ENCODE measurements around the gene IKZF2.
A peak's percentile ranks its signal among the peaks of the same experiment; 100 is the strongest.
"Not testable (repeated sequence)": the region's sequence is repeated elsewhere in the genome, so short reads cannot be mapped to it uniquely, and the experiment has no call there.

IKZF2 gene

DNA sequence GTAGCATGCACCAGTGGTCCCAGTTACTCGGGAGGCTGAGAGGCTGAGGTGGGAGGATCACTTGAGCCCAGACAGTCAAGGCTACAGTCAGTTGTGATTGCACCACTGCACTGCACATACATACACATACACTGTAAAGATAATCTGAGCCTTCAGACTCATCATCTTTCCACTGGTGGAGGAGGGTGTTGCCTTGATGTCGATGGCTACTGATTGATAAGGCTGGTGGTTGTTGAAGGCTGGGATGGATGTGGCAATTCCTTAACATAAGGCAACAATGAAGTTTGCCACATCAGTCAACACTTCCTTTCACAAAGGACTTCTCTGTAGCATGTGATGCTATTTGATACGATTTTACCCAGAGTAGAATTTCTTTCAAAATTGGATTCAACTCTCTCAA is 118.8 kb downstream of the IKZF2 start:
- DNase-seq = no peak

DNA sequence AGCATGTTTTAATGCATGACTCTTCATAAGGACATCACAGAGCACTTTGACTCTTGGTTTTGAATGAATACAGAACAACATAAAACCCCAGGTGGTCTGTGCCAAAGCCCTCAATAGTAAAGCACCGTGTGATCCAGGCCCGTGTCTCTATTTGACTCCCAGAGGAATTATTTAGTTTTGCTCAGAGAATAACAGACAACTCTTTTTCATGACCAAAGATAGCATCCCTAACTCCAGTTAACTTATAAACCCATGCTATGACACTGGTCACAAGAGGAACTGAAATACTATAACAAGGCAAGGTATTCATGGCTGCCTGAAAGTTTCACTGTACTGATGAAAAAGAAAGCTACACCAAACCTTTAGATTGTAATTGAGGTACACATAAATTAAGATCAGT is 128.4 kb downstream of the IKZF2 start:
- DNase-seq = no peak

DNA sequence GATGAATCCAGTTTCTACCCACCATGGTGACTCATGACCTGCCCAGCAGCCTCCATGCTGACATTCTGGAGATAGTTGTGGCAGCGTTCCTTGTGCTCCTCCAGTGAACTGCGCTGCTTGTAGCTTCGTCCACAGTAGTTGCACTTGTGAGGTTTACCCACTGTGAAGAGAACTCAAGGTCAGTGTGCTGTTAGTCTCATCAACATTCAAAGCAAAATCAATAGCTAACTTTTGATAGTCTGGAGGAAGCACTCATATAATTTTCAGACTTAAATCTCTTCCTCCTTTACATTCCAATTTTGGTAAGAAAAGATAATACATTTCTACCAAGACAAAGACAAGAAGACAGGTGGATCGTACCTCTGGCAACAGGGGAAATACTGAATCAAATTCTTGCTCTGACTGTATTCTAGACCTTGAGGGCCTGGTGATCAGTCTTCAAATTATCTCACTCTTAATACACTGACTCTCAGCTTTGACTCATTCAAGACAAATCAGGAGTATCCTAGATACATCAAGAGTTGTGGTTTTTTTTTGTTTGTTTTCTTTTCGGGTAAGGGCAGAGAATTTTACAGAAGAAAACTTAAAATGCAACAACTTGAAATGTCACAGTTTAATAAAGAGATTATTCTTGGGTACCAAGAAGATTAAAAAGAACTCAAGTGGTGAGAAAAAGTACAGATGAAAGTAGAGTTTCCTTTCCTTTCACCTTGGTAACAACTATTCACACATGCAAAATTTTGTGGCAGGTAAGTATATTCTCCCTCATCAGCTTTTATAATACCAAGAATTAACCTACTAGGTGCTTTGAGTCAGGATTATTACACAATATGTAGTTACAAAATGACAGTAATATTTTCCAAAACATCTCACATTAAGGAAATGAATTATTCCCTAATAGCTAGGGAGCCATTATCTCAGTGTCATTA is 129.2 kb downstream of the IKZF2 start:
- DNase-seq = no peak

DNA sequence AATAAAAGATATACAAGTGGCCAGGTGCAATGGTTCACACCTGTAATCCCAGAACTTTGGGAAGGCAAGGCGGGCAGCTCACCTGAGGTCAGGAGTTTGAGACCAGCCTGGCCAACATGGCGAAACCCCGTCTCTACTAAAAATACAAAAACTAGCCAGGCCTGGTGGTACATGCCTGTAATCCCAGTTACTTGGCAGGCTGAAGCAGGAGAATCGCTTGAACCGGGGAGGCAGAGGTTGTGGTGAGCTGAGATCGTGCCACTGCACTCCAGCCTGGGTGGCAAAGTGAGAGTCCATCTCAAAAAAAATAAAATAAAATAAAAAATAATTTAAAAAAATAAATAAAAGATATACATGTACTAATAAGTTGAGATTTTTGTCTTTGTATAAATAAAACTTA is 130.5 kb downstream of the IKZF2 start:
- not testable (repeated sequence) for DNase-seq

DNA sequence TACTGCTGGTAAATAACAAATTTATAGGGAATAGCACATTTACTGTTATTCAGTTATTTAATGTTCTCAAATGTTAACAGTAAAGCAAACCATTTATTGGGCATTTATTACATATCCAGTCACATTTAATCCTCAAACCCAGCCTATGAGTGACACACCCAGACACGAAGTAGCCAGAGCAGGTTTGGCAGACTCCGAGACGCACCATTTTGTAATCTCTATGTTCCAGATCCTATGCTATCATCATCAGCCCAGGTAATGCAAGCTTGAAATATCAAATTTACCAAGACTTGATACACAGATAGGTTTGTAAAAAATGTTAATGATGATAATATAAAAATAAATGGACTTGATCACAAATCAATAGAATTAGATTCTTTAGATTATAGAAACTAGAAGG is 131.1 kb downstream of the IKZF2 start:
- no peak for DNase-seq

DNA sequence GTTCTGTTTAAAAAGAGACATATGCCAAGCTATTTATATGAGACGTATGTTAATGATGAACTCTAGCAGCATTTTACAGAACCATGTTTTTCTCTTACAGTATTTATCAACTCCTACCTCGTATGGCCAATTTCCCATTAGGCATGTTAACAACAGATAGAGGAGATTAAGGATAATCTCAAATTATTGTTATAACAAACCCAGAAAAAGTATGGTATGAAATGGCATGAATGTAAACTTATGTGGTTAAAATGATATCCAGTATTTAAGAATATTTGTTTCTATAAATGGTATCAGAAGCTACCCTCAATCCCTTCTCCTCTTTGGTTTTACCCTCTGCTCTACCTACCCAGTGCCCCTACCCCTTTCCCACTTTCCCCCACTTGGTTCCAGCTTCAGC is 132.0 kb downstream of the IKZF2 start:
- no peak for DNase-seq

DNA sequence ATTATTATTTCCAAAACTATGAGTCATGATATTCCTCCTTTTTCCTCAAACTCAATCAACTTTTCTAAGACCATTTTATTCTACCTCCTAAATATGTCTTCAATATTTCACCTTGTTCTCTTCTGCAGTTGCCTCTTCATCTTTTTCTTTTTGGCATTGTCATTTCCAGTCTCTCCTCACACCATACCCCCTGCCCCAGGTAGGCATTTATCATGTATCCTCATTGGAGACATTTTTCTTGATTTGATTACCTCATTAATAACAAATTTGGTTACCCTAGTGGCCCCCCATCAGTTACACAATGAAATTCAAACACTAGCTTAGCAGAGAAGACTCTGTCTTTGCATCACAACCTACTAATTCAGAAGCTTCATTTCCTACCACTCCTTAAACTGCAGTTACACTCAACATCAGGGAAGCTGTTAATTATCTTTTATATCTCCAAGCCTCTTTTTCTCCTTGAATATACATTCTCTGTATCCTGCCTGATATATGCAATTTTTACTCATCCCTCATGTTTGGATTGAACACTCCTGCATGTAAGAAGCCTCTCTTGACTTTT is 133.0 kb downstream of the IKZF2 start:
- DNase-seq = no peak

DNA sequence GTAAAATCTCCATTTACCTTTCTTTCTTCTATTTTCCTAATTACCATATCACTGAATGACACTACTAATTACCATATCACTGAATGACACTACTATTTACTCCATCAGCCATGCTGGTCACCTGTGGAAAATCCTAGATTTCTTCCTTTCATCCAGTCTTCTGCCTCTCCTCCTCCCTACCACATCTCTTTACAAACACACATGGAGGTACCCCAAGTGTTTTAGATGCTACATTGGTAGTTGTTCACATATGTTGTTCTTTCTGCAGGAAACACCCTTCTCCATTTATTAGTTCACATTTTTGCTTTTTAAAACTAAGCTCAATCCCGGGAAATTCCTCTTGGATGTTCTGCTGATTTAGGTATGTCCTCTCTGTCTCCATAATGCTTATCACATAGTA is 134.0 kb downstream of the IKZF2 start:
- DNase-seq = no peak

DNA sequence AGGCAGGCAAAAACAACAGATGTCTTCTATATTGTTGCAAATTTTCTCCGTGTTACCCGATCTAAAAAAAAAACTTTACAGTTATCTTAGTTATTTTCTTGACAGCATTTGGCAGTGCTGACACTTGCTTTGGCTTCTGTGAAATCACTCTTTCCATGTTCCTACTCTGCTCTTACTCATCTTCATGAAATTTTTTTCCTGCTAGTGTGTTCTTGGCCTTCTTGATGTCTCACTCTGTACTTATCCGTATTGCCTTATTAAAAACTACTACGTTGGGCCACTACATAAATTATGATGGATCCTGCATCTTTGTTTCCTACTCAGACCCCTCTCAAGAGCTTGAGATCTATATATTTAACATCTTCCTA is 134.4 kb downstream of the IKZF2 start:
- DNase-seq = no peak

DNA sequence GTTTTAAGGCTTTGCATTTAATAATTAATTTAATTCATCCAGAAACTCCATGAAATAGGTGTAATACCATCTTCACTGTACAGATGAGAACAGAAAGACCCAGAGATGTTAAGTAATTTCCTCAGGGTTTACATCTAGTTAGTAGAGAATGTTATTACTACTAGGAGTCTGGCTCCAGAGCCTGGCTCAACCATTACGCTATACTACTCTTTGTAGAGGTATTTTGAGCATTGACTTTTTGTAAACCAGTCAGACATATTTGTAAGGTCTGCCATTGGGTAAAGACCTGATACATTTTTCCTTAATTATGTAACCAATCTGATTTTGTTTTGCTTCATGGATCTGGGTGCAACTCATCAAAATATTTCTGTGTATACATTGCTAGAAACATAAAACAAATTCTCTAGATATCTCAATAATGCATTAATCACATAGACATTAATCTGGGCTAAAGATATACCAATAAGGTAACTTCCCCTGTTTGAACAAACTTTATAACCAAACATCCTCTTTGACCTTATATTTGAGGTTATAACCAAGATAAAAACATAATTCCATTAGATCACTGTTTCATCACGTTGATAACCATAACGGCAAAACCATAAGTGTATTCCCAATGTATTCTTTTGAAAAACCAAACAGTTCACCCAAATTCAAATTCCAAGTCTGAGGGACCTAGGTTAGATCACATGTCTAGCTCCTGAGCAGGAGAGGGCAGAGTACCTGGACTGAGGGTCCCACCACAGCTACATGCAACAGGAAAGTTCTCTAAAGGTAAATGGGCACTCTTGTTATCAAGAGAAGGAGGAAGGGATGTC is 135.0 kb downstream of the IKZF2 start:
- DNase-seq = no peak

DNA sequence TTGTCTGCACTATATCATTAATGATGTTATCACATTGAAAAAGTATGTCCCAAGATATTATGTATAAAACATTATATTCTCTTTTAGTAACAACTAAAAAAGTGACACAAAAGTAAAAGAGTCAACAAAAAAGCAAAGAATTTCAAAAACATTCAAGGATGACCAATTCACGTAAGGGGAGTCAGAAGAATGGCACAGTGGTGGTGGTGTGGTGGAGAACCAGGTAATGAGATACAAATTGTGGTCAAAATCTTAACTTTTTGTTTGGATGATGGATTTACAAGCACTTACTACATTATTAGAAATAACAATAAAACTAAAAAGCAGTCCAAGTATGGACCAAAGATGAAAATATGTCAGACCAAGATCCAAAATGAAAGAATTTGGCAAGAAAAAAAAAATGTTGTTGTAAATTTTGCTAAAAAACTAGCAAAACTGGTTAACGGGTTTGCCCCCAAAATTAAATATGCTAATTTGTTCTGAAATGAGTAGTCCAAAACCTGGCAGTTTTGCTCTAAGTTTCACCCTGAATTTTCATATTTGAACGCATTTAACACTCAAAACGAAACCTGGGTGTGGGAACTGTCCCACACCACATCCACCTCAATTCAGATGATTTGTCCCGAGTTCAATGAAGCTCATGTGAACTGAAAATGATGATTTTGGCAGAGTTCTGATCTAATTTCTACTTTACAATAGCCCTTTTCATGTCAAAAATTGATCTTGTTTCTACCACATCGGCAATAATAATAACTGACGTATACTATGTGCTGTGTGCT is 135.8 kb downstream of the IKZF2 start:
- DNase-seq = no peak

DNA sequence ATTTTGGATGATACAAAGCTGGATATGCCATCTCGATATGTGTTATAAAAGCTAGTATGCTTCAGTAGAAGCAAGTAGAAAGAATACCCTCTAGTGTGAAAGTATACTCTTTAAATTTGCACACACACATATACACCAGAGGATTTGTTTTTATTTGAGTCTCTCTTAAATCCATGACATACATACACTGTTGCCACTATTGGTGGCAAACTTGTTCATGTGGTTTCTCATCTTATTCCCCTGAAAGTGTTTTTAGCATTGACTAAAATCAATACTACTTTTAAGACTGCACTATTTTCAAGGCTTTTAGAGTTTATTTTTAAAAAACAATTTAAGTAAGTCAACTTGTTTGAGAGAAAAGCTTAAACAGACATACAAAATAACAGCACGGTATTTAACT is 137.4 kb downstream of the IKZF2 start:
- DNase-seq = no peak

DNA sequence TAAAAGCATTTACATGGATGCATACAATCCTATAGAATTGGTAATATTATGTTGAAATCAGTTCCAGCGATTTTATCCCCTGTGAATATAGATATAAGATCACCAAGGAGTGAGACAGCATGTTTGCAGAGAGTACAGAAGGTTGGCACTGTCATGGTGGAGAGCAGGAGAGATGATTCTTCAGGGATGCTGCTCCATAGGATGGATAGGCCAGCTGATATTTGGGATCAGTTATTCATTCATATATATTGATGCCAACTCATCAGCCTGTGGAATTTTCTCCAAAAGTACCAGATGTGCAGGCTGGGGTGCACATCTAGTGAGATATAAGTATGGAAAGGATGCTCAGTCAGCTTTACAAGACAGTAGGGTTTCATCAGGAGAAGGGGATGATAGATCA is 139.9 kb downstream of the IKZF2 start:
- DNase-seq = no peak

DNA sequence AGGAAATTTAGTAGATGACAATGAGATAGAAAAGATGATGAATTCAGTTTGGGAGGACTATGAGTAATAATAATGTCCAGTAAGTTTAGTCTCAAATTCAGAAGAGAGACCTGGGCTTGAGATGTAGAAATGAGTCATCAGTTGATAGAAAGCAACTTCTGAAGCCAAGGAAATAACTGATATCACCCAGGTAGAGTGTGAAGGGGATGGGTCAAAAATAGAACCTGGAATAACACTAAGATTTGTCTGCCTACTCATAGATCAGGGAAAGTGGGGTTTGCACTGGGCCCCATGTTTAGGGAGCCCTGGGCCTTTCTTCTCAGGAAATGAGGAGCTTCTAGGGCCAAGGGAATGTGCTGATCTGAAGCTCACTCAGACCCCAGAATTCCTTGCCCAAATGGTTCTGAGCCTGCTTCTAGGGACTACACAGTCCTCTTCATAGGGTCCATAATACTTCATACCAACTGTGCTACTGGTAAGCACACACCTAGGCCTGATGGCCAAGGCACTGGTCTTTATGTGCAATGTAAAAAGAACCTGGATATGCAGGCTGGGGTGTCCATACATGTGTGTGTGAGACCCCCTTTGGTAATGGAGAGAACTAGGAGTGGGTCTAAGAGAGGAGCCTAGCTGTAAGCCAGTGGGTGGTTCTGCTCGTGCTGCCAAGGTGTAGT is 141.2 kb downstream of the IKZF2 start:
- no peak for DNase-seq

DNA sequence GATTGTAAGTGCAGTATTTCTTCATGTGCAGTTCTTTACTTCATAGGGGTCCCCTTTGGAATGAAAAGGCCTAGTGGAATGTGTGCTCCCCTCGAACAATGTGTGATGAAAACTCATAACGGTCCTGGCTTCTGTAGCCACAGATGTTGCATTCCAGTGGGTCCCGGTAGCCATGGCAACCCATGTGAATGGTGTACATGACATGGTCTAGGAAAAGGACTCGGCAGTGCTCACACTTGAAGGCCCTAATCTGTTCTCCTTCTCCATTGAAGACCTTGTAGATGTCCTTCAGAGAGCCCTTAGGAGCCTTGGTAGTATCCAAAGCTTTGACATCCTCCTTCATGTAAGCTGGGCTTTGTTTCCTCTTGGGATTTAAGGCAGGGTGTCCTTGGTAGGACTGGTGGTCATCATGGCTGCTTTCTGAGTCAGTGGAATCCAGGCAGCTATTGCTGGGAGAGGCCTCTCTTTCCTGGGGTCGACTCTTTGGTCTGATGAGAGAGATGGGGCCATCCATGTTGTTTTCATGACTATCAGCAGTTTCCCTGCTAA is 144.0 kb downstream of the IKZF2 start:
- DNase-seq = no peak

DNA sequence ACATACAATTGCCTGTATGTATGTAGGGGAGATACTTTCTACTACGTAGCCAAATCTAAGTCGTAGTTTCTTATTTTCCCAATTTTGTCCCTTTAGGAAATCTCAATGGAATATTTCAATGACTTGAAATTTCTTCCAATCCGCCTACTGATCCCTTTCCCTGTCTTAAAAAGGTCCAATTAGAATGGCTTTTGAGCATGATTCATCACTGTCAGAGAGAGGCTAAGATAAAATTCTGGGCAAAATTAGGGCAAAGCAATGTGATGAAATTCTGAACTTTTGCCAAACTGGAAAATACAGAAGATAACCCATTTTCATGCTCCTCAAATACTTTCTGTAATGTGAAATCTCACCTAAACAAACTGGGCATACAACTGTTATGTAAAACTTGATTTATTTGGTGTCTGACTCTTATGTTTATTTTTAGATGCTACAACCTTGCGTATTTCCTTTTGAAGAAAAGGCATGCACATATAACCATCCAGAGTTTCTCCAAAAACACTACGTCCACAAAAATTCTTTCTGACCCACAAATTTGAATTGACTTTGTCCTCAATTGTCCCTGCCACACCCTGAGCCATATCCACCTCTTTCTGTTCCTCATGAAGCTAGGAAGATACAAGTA is 147.1 kb downstream of the IKZF2 start:
- no peak for DNase-seq

DNA sequence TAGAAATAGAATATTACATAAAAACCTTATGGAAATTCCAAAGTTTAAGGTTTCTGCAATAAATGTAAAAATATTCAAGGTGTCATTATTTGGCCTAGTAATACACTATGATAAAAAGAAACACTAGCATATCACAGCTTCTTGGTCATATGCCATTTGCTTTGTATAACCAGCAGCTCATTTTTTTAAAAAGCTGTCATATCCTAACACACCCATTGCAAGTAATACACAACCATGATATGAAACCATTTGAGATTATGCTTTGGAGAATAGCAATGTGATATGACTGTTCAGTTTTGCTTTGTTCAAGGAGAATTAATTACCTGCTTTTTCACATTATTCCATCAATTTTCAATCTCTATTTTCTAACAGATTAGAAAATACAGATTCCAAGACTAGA is 149.0 kb downstream of the IKZF2 start:
- DNase-seq = no peak

DNA sequence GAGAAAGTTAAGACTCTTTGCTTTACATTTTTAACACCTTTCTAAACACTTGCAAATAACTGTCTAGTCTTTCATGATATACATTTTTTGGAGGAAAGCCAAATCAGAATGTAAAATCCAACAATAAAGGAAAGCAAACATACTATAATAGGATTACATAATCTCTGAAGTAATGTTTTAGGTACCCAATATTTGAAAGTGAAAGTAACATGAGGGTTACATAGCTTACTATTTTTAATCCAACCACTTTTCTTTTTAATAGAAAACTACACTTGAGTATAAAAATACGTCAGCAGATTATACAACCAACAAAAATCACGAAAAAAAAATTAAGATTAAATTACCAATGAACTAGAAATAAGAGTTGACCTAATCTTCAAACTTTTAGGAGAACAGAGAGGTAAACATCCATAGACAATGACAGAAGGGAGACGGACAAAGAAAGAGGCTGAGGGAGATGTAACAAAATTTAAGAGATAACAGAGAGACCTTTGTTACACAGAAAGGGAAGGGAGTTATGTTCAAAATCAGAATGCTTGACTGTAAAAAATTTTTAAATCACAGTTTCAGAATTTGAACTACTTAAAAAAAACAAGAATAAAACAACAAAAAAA is 150.0 kb downstream of the IKZF2 start:
- DNase-seq = no peak

DNA sequence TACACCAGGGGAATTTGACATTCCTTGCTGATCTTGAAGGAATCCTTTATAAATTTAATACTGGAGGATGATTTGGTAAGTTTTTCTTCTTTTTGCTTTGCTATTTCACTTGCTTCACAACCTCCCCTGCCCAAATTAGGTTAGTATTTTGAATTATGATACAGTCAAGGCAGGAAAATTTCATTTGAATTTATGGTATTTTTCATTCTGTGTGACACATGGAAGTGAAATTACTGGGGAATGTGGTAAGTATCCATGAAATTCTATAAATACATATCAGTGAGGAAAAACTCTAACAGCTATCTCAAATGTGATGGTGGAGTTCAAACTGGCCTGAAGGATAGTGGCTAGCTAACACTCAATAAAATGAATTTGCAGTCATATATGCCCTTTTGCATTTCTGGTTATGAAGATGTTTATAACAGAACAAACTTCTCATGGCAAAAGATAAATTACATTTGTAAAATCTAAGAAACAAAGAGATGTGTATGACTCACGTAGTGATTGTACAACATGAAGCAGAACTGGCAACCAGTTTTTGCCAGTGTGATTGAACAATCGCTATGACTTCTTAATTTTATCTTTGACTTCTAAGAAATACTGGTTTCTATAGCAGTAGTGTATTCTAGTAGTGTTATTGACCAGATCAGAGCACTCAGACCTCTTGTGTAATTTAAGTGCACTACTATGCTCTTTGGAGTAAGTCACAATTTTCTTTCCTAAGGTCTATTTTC is 152.6 kb downstream of the IKZF2 start:
- DNase-seq = no peak

DNA sequence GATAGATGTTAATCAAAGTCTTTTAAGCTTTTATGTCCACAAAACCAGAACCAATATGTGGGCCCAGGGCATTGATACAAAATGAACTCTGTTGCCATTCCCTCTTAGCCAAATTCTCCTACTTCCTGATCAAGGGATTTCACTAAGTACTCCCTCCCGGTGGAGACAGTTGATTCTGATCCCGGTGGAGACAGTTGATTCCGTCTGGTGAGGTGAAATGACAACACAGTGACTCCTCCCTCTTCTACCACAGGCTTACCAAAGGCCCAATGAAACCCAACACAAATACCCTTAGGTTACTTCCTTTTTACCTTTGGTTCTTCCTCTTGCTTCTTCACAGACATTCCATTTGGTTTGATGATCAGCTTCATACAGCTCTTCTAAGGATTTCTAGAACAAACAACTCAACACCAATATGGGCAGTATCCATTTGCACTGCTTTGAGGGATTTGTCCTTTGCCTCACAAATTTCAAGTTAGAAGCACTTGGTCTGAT is 153.8 kb downstream of the IKZF2 start:
- DNase-seq = peak; percentile 29
